ENCODE data around the gene PRKCE. TPM values are rescaled to one million over a fixed set of nuclear protein-coding genes. Genes with fewer than 3 reads are reported as not detected.

Gene PRKCE
- total RNA-seq, 1 experiment from 2014 or later: 14.8 TPM

GRCh38 chr2:45610281-45611019, 41.0 kb upstream of the PRKCE start:
- intact Hi-C loops (cut with micrococcal nuclease): no loop called here
- TF ChIP-seq ATF3 (IDR thresholded peaks at IDR 0.05): no peak
- TF ChIP-seq JUND (IDR thresholded peaks at IDR 0.05): no peak
- no peak for TF ChIP-seq SRF (IDR thresholded peaks at IDR 0.05; ENCODE audit: low read depth)
- no peak for TF ChIP-seq ZBTB33 (IDR thresholded peaks at IDR 0.05; ENCODE audit: extremely low read depth, insufficient replicate concordance, low read length)
- peak; percentile 26 to 43 (median 42); a peak in 4 of 6 replicates for TF ChIP-seq CTCF (IDR thresholded peaks at IDR 0.05 in 2 of 3, conservative IDR thresholded peaks at IDR 0.05 in 1 of 3; ENCODE audit: borderline replicate concordance in 1 of 3, insufficient read depth in 1 of 3, low read depth in 2 of 3, low read length in 2 of 3)
- no peak for TF ChIP-seq ZNF274 (IDR thresholded peaks at IDR 0.05; ENCODE audit: low read depth, low read length)
- peak; percentile 46 for TF ChIP-seq YY1 (IDR thresholded peaks at IDR 0.05; ENCODE audit: extremely low read depth, insufficient replicate concordance, low read depth, low read length)
- TF ChIP-seq ZFX (IDR thresholded peaks at IDR 0.05): no peak
- no peak for TF ChIP-seq EGR1 (IDR thresholded peaks at IDR 0.05; ENCODE audit: low read depth)
- peak; percentile 64; the same call in 1 of the 2 replicates for TF ChIP-seq SIN3A (IDR thresholded peaks at IDR 0.05; ENCODE audit: low read depth)
- no peak for TF ChIP-seq EZH2phosphoT487 (IDR thresholded peaks at IDR 0.05; ENCODE audit: borderline replicate concordance)
- TF ChIP-seq RAD21 (IDR thresholded peaks at IDR 0.05; ENCODE audit: low read depth): peak; percentile 41
- no peak for TF ChIP-seq POLR2A (IDR thresholded peaks at IDR 0.05; ENCODE audit: borderline replicate concordance, extremely low read depth, insufficient read depth, insufficient read length)
- TF ChIP-seq REST (IDR thresholded peaks at IDR 0.05; ENCODE audit: low read depth): no peak
- peak; percentile 82 for TF ChIP-seq MAX (IDR thresholded peaks at IDR 0.05)
- no peak for TF ChIP-seq ELF1 (IDR thresholded peaks at IDR 0.05; ENCODE audit: borderline replicate concordance, low read depth)
- no peak for TF ChIP-seq TCF7L2 (IDR thresholded peaks at IDR 0.05; ENCODE audit: borderline replicate concordance, extremely low read depth, insufficient read depth, insufficient read length)
- TF ChIP-seq FOSL1 (IDR thresholded peaks at IDR 0.05; ENCODE audit: low read depth): no peak
- TF ChIP-seq CBX3 (IDR thresholded peaks at IDR 0.05; ENCODE audit: low read depth): peak; percentile 71; the same call in 1 of the 2 replicates

More at GRCh38 chr2:45610281-45611019, 41.0 kb upstream of the PRKCE start:
- H3K4me2 ChIP-seq (ENCODE audit: low read length): peak overlapping the region; percentile 73
- no peak overlapping the region for H2AFZ ChIP-seq (ENCODE audit: low read depth, low read length, poor library complexity, severe bottlenecking)
- no peaks in the 10 kb centered on the region for H3K9me2 ChIP-seq (ENCODE audit: insufficient read depth)
- H3K27me3 ChIP-seq (ENCODE audit: insufficient read depth, low read length): no peaks in the 10 kb centered on the region
- ChIA-PET POLR2A (interaction anchor here (0.7 to 0.8 kb wide), 3 partner anchors 11 to 959 kb away, joined by 3 read pairs; no protein-coding TSS in a partner anchor), RAD21 (ENCODE audit: low non-redundant PET in 1 of 2, low total read pairs in 2 of 2, uncharacterized antibody in 2 of 2, unreplicated experiment in 2 of 2) (no interaction called here), CTCF (interaction anchor here (1.0 kb wide), 2 partner anchors 25 to 383 kb away, joined by 3 to 5 read pairs; no protein-coding TSS in a partner anchor)
- H3K27ac ChIP-seq (ENCODE audit: low read depth, low read length): peak overlapping the region; percentile 80
- ATAC-seq: peak; percentile 70
- H3K4me1 ChIP-seq (ENCODE audit: control insufficient read depth in 1 of 2, insufficient read depth in 2 of 2, low read length in 2 of 2): peaks cover 6 to 33% of the 10 kb centered on the region in 2 experiments
- H4K20me1 ChIP-seq (ENCODE audit: insufficient read depth): no peaks in the 10 kb centered on the region
- H3K79me2 ChIP-seq (ENCODE audit: insufficient read depth, low read length): peaks cover 49% of the 10 kb centered on the region
- peak overlapping the region; percentile 79 for H3K9ac ChIP-seq (ENCODE audit: low read length)
- H3K9me3 ChIP-seq (ENCODE audit: control insufficient read depth in 1 of 2, insufficient read depth in 1 of 2, low read depth in 1 of 2, low read length in 2 of 2): no peaks in the 10 kb centered on the region
- H3K36me3 ChIP-seq (ENCODE audit: control insufficient read depth in 1 of 2, insufficient read depth in 2 of 2, low read length in 2 of 2): no peaks in the 10 kb centered on the region
- BruUV-seq (replicated peaks): TSS peak; percentile 76
- peak overlapping the region; percentile 60 to 90 for H3K4me3 ChIP-seq (replicated peaks in 1 of 2; ENCODE audit: low read depth in 1 of 2, low read length in 2 of 2)
- peak; percentile 48 for DNase-seq (ENCODE audit: low read depth, low spot score)
